NCI-H128 (cell line): ENCODE results near the gene HDAC2.
A peak's percentile ranks its signal among the peaks of the same experiment; 100 is the strongest.
"Not testable (repeated sequence)": the region's sequence is repeated elsewhere in the genome, so short reads cannot be mapped to it uniquely, and the experiment has no call there.

ENCODE experiments used
- DNase-seq: peaks from one replicate; lab custom pipeline; 2025; ENCODE audit not compliant: unreplicated experiment; lab: John Stamatoyannopoulos, UW

HDAC2 gene

DNA sequence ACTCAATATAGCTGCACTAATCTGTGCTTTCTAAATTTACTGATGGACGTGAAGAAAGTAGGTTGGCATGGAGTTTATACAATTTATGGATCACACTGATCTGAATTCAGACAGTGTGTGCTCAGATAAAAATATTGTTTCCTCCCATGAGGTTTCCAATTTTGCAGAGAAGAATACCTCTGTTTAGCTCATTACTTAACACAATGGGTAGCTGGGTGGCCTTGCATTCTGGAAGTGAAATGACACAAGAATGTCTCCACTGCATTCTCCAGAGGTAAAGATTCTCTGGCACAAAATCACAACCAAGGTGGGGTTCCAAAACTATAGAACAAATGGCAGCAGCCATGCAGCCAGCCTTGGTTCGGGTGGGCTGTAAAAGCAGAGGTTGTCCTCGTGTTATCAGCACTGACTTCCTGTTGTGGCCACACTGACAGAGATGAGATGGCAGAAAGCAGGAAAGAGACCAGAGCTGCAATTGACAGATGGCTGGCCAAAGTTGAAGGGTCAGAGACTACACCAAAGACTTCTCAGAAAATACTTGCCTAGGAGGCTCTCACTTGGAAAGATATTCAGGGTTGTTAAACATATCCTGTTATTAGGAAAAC is 50.2 kb downstream of the HDAC2 start:
- DNase-seq, result no peak

- not testable (repeated sequence) for DNase-seq
Observed at GRCh38 chr6:113910285-113910684, 60.7 kb downstream of the HDAC2 start.

- DNase-seq, result peak; percentile 42
Observed at GRCh38 chr6:113909224-113909856, 61.6 kb downstream of the HDAC2 start.

DNA sequence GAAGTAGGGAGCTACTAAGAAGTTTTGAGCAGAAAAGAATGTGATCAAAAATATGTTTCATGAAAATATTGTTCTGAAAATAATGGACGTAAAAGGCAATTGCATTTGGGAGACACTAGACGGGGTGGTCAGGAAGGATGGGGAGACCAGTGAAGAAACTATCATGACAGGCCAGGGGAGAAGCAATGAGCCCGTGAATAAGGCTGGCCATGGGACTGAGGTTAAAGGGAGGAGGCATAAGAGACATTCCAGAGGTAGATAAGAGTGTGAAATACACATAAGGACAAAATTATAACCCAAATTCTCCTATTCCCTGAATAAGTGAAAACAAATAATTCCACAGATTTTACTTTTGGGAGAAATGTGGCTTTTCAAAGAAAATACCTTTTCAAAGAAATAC is 62.1 kb downstream of the HDAC2 start:
- DNase-seq, result no peak

DNA sequence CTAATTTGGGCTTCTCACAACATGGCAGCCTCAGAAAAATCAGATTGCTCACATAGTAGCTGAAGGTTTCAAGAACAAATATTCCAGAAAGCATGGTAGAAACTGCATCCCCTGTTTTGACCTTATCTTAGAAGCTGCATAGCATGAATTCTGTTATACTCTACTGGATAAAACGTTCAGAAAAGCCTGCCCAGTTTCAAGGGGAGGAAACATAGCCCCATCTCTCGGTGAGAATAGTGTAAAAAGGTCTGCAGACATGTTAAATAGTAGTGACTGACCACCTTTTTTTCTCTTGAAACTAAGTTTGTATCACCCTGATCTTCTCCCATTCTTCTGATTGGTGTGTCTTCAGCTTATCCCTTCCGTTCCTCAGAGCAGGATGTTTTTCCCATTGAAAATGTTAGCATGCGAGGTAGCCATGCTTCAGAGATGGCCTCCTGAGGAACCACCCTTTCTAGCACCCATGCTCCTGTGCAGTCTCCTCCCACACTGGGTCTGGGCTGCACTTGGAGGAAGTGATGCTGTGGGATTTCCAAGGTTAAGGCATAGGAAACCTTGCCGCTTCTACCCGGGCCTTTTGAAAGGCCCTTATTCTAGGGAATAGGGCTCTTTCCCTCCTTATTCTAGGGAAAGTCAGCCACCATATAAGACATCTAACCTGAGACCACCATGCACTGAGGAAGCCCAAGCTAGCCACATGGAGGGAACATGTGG is 63.7 kb downstream of the HDAC2 start:
- DNase-seq, result no peak

- no peak for DNase-seq
Observed at GRCh38 chr6:113903666-113904330, 67.2 kb downstream of the HDAC2 start.

DNA sequence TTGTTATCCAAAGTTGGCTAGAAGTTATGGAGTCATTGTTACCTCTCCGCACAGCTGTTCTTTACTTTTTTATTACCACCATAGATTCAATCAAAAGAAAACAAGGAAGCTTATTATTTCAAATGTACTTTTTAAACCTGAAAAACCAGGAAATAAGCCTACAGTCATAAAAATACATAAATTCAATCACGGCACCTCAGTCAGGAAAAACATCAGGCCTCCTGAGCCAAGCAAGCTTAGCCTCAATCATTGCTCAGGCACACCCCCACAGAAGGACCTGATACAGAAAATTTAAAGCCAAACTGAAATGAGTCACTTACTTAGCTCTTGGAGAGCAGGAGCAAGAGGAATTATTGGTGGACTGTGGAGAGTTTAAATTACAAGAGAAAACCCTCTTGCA is 69.5 kb downstream of the HDAC2 start:
- DNase-seq, result no peak

- no peak for DNase-seq
Observed at GRCh38 chr6:113894712-113895674, 76.0 kb downstream of the HDAC2 start.

DNA sequence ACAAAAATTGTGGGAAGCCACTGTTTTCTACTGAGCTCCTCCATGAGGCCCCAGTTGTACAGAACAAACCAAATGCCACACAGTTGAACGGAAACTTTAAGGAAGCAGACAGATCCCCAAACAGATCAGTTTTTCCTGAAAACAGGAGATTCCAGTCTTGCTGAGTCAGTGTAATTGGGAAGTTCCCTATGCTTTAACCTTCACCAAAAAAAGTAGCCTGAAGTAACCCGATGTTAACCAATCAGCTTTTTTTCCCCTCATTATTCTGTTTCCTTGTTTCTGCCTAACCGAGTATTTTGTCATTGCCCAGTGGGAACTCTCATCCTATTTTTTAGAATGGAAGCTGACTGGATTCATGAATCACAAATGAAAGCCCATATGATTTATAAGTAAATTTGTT is 77.1 kb downstream of the HDAC2 start:
- DNase-seq, result no peak

- no peak for DNase-seq
Observed at GRCh38 chr6:113893451-113893850, 77.5 kb downstream of the HDAC2 start.

DNA sequence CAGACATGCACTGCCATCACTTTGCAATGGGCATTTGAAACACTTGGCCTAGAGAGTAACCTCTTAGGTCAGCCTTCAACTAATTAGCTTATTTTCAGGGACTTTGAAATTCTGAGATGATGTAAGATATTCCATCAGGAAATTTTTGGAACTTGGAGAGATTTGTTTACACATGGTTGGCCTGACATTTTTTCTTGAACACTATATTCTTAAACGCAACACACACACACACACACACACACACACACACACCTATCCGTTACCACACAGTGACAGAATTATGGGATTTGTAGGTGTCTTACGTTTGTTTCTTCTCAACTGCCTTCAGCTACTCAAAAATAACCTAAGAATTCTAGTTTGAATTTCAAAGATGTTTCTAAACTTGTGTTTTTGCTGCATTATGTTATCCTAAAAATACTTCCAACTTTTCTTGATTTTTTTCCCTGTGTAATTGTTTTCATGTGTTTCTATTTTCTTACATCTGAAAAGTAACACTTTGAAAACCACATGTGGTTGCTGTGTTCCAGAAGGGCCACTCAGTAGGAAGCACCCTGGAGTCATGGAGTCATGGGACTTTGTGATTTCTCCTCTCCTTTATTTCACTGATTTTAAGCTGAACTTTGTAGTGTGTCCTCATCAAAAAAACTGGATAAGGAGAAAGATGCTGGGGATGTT is 81.9 kb downstream of the HDAC2 start:
- DNase-seq, result no peak

- no peak for DNase-seq
Observed at GRCh38 chr6:113888493-113888892, 82.5 kb downstream of the HDAC2 start.

DNA sequence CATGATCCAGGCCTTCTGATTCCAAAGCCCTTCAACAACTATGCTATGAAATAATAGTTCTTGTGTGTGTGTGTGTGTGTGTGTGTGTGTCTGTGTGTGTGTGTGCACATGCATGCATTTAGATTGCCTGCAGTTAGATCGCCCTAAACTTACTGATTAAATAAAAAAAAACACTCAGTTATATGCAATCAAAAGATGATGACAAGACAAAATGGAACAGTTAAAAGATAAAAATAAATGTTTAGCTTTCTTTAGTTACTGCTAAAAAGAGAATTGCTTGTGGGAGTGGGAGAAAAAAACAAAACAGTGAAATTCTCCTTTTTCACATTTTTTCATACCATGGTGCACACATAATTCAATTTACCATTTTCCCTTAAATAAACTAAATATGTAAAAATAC is 84.4 kb downstream of the HDAC2 start:
- DNase-seq, result no peak

- no peak for DNase-seq
Observed at GRCh38 chr6:113884011-113884410, 86.9 kb downstream of the HDAC2 start.
